Measurements from ENCODE around the gene CLDN9. TPM values are rescaled to one million over a fixed set of nuclear protein-coding genes. Genes with fewer than 3 reads are reported as not detected.

CLDN9 gene
- total RNA-seq, 1 donor from 2014 or later = not detected

DNA sequence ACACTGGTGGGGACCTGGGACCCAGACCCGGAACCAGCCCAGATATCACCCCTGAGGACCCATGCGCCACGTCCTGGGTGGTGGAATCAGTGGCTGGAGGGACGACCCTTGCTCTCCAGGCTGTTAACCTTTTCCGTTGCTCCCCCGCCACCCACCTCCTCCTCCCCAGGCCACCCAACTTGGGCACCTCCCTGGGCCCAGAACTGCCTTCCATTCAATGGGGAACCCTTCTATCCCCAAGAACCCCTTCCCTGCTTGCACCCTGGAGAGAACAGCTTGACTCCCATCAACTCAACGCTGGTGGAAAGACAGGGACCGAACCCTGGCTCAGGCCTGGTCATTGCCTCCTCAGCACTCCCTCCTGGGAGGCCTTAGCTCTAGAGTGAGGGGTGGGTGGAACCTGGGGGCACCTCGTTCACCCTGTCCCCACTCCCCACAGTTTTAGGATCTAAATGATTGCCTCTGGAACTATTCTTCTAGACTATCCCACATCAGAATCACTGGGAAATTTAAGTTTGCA lies 47.1 kb downstream of the CLDN9 start:
- no peak for DNase-seq (ENCODE audit: low read depth, low spot score)
- H3K9me3 Mint-ChIP-seq = no peaks in the 10 kb centered on the region
- H3K4me3 Mint-ChIP-seq = peak overlapping the region; percentile 88
- peaks cover 7% of the 10 kb centered on the region for H3K4me1 Mint-ChIP-seq
- peaks cover 2% of the 10 kb centered on the region for H3K27me3 Mint-ChIP-seq (ENCODE audit: low read depth)
- H3K27ac Mint-ChIP-seq (ENCODE audit: unreplicated experiment) = peak overlapping the region; percentile 57
- no peak for TF ChIP-seq CTCF (conservative IDR thresholded peaks at IDR 0.05)
- no peaks in the 10 kb centered on the region for H3K36me3 Mint-ChIP-seq (ENCODE audit: low read depth)

GRCh38 chr16:3060339-3061127 lies 47.8 kb downstream of the CLDN9 start:
- no peak overlapping the region for H3K27ac Mint-ChIP-seq (ENCODE audit: unreplicated experiment)
- no peak for DNase-seq (ENCODE audit: low read depth, low spot score)
- peaks cover 2% of the 10 kb centered on the region for H3K27me3 Mint-ChIP-seq (ENCODE audit: low read depth)
- H3K4me3 Mint-ChIP-seq = peak overlapping the region; percentile 88
- peaks cover 7% of the 10 kb centered on the region for H3K4me1 Mint-ChIP-seq
- no peak for TF ChIP-seq CTCF (conservative IDR thresholded peaks at IDR 0.05)
- H3K9me3 Mint-ChIP-seq = no peaks in the 10 kb centered on the region
- H3K36me3 Mint-ChIP-seq (ENCODE audit: low read depth) = no peaks in the 10 kb centered on the region

GRCh38 chr16:3062553-3062952 lies 49.8 kb downstream of the CLDN9 start:
- no peak for DNase-seq (ENCODE audit: low read depth, low spot score)
- H3K36me3 Mint-ChIP-seq (ENCODE audit: low read depth) = no peaks in the 10 kb centered on the region
- H3K27me3 Mint-ChIP-seq (ENCODE audit: low read depth) = peaks cover 2% of the 10 kb centered on the region
- no peaks in the 10 kb centered on the region for H3K9me3 Mint-ChIP-seq
- H3K4me3 Mint-ChIP-seq = no peak overlapping the region
- H3K4me1 Mint-ChIP-seq = peaks cover 7% of the 10 kb centered on the region
- no peak overlapping the region for H3K27ac Mint-ChIP-seq (ENCODE audit: unreplicated experiment)
- TF ChIP-seq CTCF (conservative IDR thresholded peaks at IDR 0.05) = no peak

DNA sequence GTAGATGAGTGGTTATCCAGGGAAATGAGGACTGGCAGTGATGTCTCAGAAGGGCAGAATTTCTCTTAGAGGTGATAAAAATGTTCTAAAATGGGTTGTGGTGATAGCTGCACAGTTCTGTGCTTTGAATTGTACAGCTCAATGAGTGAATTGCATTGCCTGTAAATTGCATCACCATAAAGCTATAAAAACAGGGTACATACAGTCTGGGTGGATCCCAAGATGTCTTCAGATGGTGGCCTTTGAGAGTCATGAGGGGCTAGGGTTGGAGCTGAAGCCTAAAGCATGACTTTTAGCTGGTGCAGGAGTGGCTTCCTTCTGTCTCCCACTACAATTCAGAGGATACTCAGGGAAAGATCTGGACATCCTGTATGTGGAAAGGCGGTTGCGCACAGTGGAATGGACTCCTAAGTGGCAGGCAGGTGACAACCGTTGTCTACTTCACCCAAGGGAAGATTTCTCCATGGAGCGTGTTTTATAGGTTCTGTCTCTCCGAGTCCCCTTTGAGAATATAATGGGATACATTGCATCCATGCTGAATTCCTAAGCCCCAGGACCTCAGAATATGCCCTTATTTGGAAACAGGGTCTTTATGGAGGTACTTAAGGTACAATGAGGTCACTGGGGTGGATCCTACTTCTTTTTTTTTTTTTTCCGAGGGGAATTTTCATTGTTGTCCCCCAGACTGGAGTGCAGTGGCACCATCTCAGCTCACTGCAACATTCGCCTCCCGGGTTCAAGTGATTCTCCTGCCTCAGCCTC lies 51.1 kb downstream of the CLDN9 start:
- no peak for TF ChIP-seq CTCF (conservative IDR thresholded peaks at IDR 0.05)
- Mint-ChIP-seq H3K4me1 (peaks cover 7% of the 10 kb centered on the region), H3K4me3 (no peak overlapping the region), H3K9me3 (no peaks in the 10 kb centered on the region), H3K27me3 (ENCODE audit: low read depth) (peaks cover 2% of the 10 kb centered on the region), H3K36me3 (ENCODE audit: low read depth) (no peaks in the 10 kb centered on the region), H3K27ac (ENCODE audit: unreplicated experiment) (no peak overlapping the region)
- no peak for DNase-seq (ENCODE audit: low read depth, low spot score)

Other genes starting within 250 kb of the CLDN9 start
- gene ELOB, start 235.6 kb upstream of the CLDN9 start, total RNA-seq = 249 and 261 TPM in 2 replicates
- 0.23 and 0.39 TPM in 2 replicates for gene PRSS33, start 225.4 kb upstream of the CLDN9 start, total RNA-seq
- gene PRSS41, start 214.5 kb upstream of the CLDN9 start, total RNA-seq = not detected in 2 replicates
- gene PRSS21, start 195.7 kb upstream of the CLDN9 start, total RNA-seq = not detected in 2 replicates
- gene ZG16B, start 182.6 kb upstream of the CLDN9 start, total RNA-seq = not detected in 2 replicates
- not detected in 2 replicates for gene PRSS22, start 154.8 kb upstream of the CLDN9 start, total RNA-seq
- 32.3 and 32.4 TPM in 2 replicates for gene FLYWCH2, start 129.7 kb upstream of the CLDN9 start, total RNA-seq
- gene FLYWCH1, start 101.0 kb upstream of the CLDN9 start, total RNA-seq = 26.4 and 26.7 TPM in 2 replicates
- gene KREMEN2, start 48.6 kb upstream of the CLDN9 start, total RNA-seq = 1.0 TPM in 2 replicates
- 53.3 and 53.4 TPM in 2 replicates for gene PAQR4, start 43.6 kb upstream of the CLDN9 start, total RNA-seq
- 80.1 and 82.2 TPM in 2 replicates for gene PKMYT1, start 32.5 kb upstream of the CLDN9 start, total RNA-seq
- 0.47 and 0.55 TPM in 2 replicates for gene CLDN6, start 5.3 kb downstream of the CLDN9 start, total RNA-seq
- gene TNFRSF12A, start 7.4 kb downstream of the CLDN9 start, total RNA-seq = 3.1 and 3.5 TPM in 2 replicates
- 23.7 and 28.6 TPM in 2 replicates for gene HCFC1R1, start 11.0 kb downstream of the CLDN9 start, total RNA-seq
- gene THOC6, start 11.1 kb downstream of the CLDN9 start, total RNA-seq = 62.5 and 68.0 TPM in 2 replicates
- not detected in 2 replicates for gene BICDL2, start 24.0 kb downstream of the CLDN9 start, total RNA-seq
- gene MMP25, start 33.6 kb downstream of the CLDN9 start, total RNA-seq = 0.64 and 0.96 TPM in 2 replicates
- gene IL32, start 52.7 kb downstream of the CLDN9 start, total RNA-seq = not detected in 2 replicates
- gene ZSCAN10, start 86.4 kb downstream of the CLDN9 start, total RNA-seq = not detected in 2 replicates
- 19.7 and 21.1 TPM in 2 replicates for gene ZNF205, start 99.7 kb downstream of the CLDN9 start, total RNA-seq
- 14.9 and 15.9 TPM in 2 replicates for gene ZNF213, start 122.1 kb downstream of the CLDN9 start, total RNA-seq
- gene OR1F1, start 175.3 kb downstream of the CLDN9 start, total RNA-seq = 0.35 TPM in 1 of 2 replicates, not detected in the other
- gene ZNF200, start 222.2 kb downstream of the CLDN9 start, total RNA-seq = 12.1 and 14.1 TPM in 2 replicates
- not detected in 2 replicates for gene MEFV, start 243.7 kb downstream of the CLDN9 start, total RNA-seq